K562 (cell line): ENCODE data around the gene GPR180. TPM values are rescaled to one million over a fixed set of nuclear protein-coding genes. Genes with fewer than 3 reads are reported as not detected.

Experiments used
- CBX5 ChIP-seq: IDR thresholded peaks from 2 replicates; pipeline ENCODE4 v1.6.1; 2014; ENCODE audit warnings: low read depth, borderline replicate concordance
- CHCHD3 ChIP-seq: fragments of 250-450 bp; sonication (Bioruptor Pico); IDR thresholded peaks from 2 replicates; pipeline ENCODE4 v2.1.2; 2022; ENCODE audit warnings: mild to moderate bottlenecking
- CXXC5 ChIP-seq: fragments of 250-450 bp; sonication (Bioruptor Pico); IDR thresholded peaks from 2 replicates; pipeline ENCODE4 v1.8.0; 2022; ENCODE audit warnings: inconsistent platforms, mild to moderate bottlenecking, moderate library complexity
- ELF4 ChIP-seq: fragments of 450-650 bp; formaldehyde crosslinking; IDR thresholded peaks from 2 replicates; pipeline ENCODE4 v1.4.0; 2022; ENCODE audit warnings: missing genetic modification characterization
- GATA2 ChIP-seq: sonication (generic); formaldehyde crosslinking; IDR thresholded peaks from 2 replicates; pipeline ENCODE4 v1.4.0; 2020; ENCODE audit warnings: mild to moderate bottlenecking, missing genetic modification reagents
- HDAC1 ChIP-seq, 2 experiments: fragments of 450-650 bp; IDR thresholded peaks; 2 replicates each; pipeline ENCODE4 v1.6.1; 2016 to 2017; ENCODE audit warnings: inconsistent platforms in 1 of 2, mild to moderate bottlenecking in 1 of 2, moderate library complexity in 1 of 2
- JUND ChIP-seq, 2 experiments: IDR thresholded peaks; 2 replicates in 1 of 2; 3 replicates in 1 of 2; pipeline ENCODE4 v1.6.1; 2011; ENCODE audit warnings: borderline replicate concordance in 2 of 2, low read depth in 2 of 2, low read length in 2 of 2, improper control_type of control experiment in 1 of 2, missing biosample characterization in 1 of 2, missing genetic modification characterization in 1 of 2, missing genetic modification reagents in 1 of 2
- MYC ChIP-seq, 2 experiments: fragments of 250-450 bp in 1 of 2; sonication (Bioruptor Pico) in 1 of 2; IDR thresholded peaks; 2 replicates each; pipeline versions ENCODE4 v1.5.1 to v1.6.1; 2012 to 2021; ENCODE audit warnings: low read depth in 2 of 2, borderline replicate concordance in 1 of 2, improper control_type of control experiment in 1 of 2, low read length in 1 of 2, mild to moderate bottlenecking in 1 of 2, moderate library complexity in 1 of 2
- NR0B1 ChIP-seq: fragments of 450-650 bp; IDR thresholded peaks from one replicate; pipeline ENCODE4 v1.6.1; 2018; ENCODE audit warnings: mild to moderate bottlenecking, moderate library complexity; ENCODE audit not compliant: partially characterized antibody
- RB1 ChIP-seq: fragments of 450-650 bp; IDR thresholded peaks from 2 replicates; pipeline ENCODE4 v1.6.1; 2017; ENCODE audit warnings: low read depth, mild to moderate bottlenecking
- SP1 ChIP-seq: sonication (generic); formaldehyde crosslinking; IDR thresholded peaks from 2 replicates; pipeline ENCODE4 v1.8.1; 2022; ENCODE audit warnings: mild to moderate bottlenecking, missing genetic modification reagents
- XRCC4 ChIP-seq: IDR thresholded peaks from one replicate; pipeline ENCODE4 v1.6.1; 2011; ENCODE audit not compliant: insufficient read depth, insufficient read length; ENCODE audit errors: extremely low read depth
- YY1 ChIP-seq, 3 experiments: IDR thresholded peaks; 2 replicates each; pipeline ENCODE4 v1.6.1; 2011; ENCODE audit warnings: low read length in 2 of 3, mild to moderate bottlenecking in 2 of 3, moderate library complexity in 2 of 3, borderline replicate concordance in 1 of 3, control low read depth in 1 of 3, low read depth in 1 of 3; ENCODE audit not compliant: insufficient read depth in 3 of 3, insufficient replicate concordance in 2 of 3, control insufficient read depth in 1 of 3, insufficient read length in 1 of 3; ENCODE audit errors: extremely low read depth in 1 of 3
- ZBTB11 ChIP-seq, 3 experiments: fragments of 200-800 bp in 1 of 3; fragments of 250-450 bp in 1 of 3; fragments of 450-650 bp in 1 of 3; sonication (Bioruptor Pico) in 1 of 3; sonication (Bioruptor generic) in 1 of 3; formaldehyde crosslinking in 1 of 3; IDR thresholded peaks; 2 replicates each; pipeline versions ENCODE4 v1.6.1 to v1.8.0; 2016 to 2022; ENCODE audit warnings: mild to moderate bottlenecking in 2 of 3, missing genetic modification characterization in 2 of 3, missing compliant biosample characterization in 1 of 3, moderate library complexity in 1 of 3
- ZNF217 ChIP-seq: sonication (generic); formaldehyde crosslinking; IDR thresholded peaks from 2 replicates; pipeline ENCODE4 v1.8.0; 2022; ENCODE audit warnings: mild to moderate bottlenecking, missing genetic modification reagents
- ZNF280B ChIP-seq: fragments of 250-450 bp; sonication (Bioruptor Pico); IDR thresholded peaks from 2 replicates; pipeline ENCODE4 v1.5.1; 2021; ENCODE audit warnings: mild to moderate bottlenecking
- ZNF282 ChIP-seq: sonication (generic); formaldehyde crosslinking; IDR thresholded peaks from 2 replicates; pipeline ENCODE4 v1.8.1; 2023; ENCODE audit warnings: missing genetic modification reagents
- ZNF57 ChIP-seq: fragments of 450-650 bp; formaldehyde crosslinking; IDR thresholded peaks from 2 replicates; pipeline ENCODE4 v1.4.0; 2020; ENCODE audit warnings: mild to moderate bottlenecking, moderate library complexity
- polyA plus RNA-seq, 8 experiments: library from polyadenylated mRNA; depleted of rRNA in 4 of 8; stranded (reverse) in 5 of 8; unstranded in 3 of 8; fragments of >200 nt; fragmentation: Nextera tagmentation in 2 of 8; fragmentation: Illumina TruSeq in 1 of 8; extraction: Ambion mirVana in 2 of 8; extraction: Trizol in 1 of 8; gene quantifications; 2 replicates each; pipeline versions ENCODE4 v1.2.1 to v1.2.3, GENCODE V29; 2011 to 2014; ENCODE audit warnings: inconsistent platforms in 1 of 8, missing spikeins in 1 of 8
- total RNA-seq, 7 experiments: library from RNA; depleted of rRNA in 6 of 7; stranded (reverse); fragments of >200 nt in 6 of 7; fragmentation: Illumina TruSeq in 2 of 7; extraction: Trizol in 2 of 7; gene quantifications; 2 replicates each; pipeline versions ENCODE4 v1.2.1 to v1.2.3, GENCODE V29; 2011 to 2021; ENCODE audit warnings: low replicate concordance in 1 of 7

Gene GPR180
- total and polyA plus RNA-seq, 9 of the 15 experiments (the other 6 are each of a cell fraction or from before 2014, with no cell fraction given): 0.77 to 4.1 (median 1.8) TPM

- TF ChIP-seq ZBTB11 (CRISPR knock-in tag; IDR thresholded peaks at IDR 0.05) (no peak), HDAC1 (IDR thresholded peaks at IDR 0.05) (peak in 1 of 2 experiments; percentile 81; a peak in 2 of 4 replicates), YY1 (IDR thresholded peaks at IDR 0.05; ENCODE audit: borderline replicate concordance in 1 of 3, control insufficient read depth in 1 of 3, extremely low read depth in 1 of 3, insufficient read depth in 3 of 3, insufficient read length in 1 of 3, insufficient replicate concordance in 2 of 3, low read depth in 1 of 3, low read length in 2 of 3) (no peak), MYC (IDR thresholded peaks at IDR 0.05; ENCODE audit: low read depth, low read length) (no peak), MYC (CRISPR knock-in tag; IDR thresholded peaks at IDR 0.05; ENCODE audit: borderline replicate concordance, low read depth) (no peak), CHCHD3 (no peak), ZNF280B (no peak), SP1 (CRISPR knock-in tag) (no peak), CBX5 (no peak), JUND (IDR thresholded peaks at IDR 0.05; ENCODE audit: borderline replicate concordance, low read depth, low read length) (peak; percentile 54; the same call in 1 of the 2 replicates), JUND (tag; IDR thresholded peaks at IDR 0.05; ENCODE audit: borderline replicate concordance, low read depth, low read length) (0 out of 3 replicates have a peak, but pooled peaks have one; percentile 19), GATA2 (CRISPR knock-in tag) (peak; percentile 78), ELF4 (CRISPR knock-in tag) (no peak), CXXC5 (CRISPR knock-in tag) (peak; percentile 80), XRCC4 (no peak), NR0B1 (no peak), ZNF282 (CRISPR knock-in tag) (no peak), RB1 (no peak), ZNF57 (no peak), ZNF217 (no peak)
Observed at GRCh38 chr13:94662274-94662945, 60.8 kb downstream of the GPR180 start (continued).
